ENCODE measurements around the gene TAF5L.
"Not testable (repeated sequence)": the region's sequence is repeated elsewhere in the genome, so short reads cannot be mapped to it uniquely, and the experiment has no call there.

Gene TAF5L

DNA sequence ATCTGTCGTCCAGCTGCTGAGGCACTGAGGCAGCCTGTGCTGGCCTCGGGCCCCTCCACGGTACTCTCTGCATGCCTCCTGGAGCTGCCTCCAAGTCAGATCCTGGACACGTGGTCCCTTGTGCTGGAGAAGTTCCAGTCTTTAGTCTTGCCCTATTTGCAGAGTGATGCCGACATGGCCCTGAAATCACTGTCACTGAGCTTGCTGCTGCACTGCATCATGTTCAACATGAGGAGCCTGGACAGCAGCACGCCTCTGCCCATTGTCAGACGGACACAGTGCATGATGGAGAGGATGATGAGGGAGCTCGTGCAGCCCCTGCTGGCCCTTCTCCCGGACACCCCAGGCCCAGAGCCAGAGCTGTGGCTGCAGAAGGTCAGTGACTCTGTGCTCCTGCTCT lies 10.1 kb upstream of the TAF5L start:
- in situ Hi-C loops (cut with HindIII; ENCODE audit: low pct_unique_long_range_greater_than_20kb, low sequenced_read_pairs) = no loop called here
- TF ChIP-seq JUND (IDR thresholded peaks at IDR 0.05; ENCODE audit: low read depth) = no peak
- no peak for DNase-seq (ENCODE audit: low read depth in 1 of 2, low spot score in 1 of 2)

DNA sequence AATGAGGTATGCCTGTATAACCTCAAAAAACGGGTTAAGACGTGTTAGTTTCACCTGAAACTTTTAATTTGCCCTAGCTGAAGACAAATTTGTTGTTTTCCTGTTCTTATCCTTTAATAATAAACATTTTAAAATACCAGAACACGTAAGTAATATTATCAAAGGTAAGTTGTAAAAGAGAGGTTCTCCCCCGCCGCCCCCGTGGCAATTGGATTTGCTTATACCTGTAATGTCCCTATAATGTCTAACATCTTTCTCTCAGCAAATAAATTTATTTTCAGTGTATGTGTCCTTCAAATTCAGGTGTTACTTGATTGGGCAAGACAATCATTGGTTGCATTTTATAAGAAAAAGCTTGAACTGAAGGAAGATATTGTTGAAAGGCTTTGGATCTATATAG lies 6.0 kb upstream of the TAF5L start:
- DNase-seq (ENCODE audit: low read depth in 1 of 2, low spot score in 1 of 2) = no peak
- TF ChIP-seq JUND (IDR thresholded peaks at IDR 0.05; ENCODE audit: low read depth) = no peak
- in situ Hi-C loops (cut with HindIII; ENCODE audit: low pct_unique_long_range_greater_than_20kb, low sequenced_read_pairs) = no loop called here

DNA sequence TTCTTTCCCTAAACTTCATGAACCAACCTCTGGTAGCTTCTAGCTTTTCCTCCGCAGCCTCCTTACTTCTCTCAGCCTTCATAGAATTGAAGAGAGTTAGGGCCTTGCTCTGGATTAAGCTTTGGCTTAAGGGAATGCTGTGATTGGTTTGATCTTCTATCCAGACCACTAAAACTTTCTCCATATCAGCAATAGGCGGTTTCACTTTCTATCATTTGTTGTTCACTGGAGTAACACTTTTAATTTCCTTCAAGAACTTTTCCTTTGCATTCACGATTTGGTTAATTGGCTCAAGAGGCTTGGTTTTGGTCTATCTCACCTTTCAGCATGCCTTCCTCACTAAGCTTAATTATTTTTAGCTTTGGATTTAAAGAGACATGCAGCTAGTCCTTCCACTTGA lies 5.2 kb upstream of the TAF5L start:
- no peak for TF ChIP-seq JUND (IDR thresholded peaks at IDR 0.05; ENCODE audit: low read depth)
- in situ Hi-C loops (cut with HindIII; ENCODE audit: low pct_unique_long_range_greater_than_20kb, low sequenced_read_pairs) = no loop called here
- no peak for DNase-seq (ENCODE audit: low read depth in 1 of 2, low spot score in 1 of 2)

- no peak for TF ChIP-seq JUND (IDR thresholded peaks at IDR 0.05; ENCODE audit: low read depth)
- in situ Hi-C loops (cut with HindIII; ENCODE audit: low pct_unique_long_range_greater_than_20kb, low sequenced_read_pairs) = no loop called here
- no peak for DNase-seq (ENCODE audit: low read depth in 1 of 2, low spot score in 1 of 2)
Observed at GRCh38 chr1:229629261-229629660, 3.3 kb upstream of the TAF5L start.

- in situ Hi-C loops (cut with HindIII; ENCODE audit: low pct_unique_long_range_greater_than_20kb, low sequenced_read_pairs) = no loop called here
- no peak for DNase-seq (ENCODE audit: low read depth in 1 of 2, low spot score in 1 of 2)
- no peak for TF ChIP-seq JUND (IDR thresholded peaks at IDR 0.05; ENCODE audit: low read depth)
Observed at GRCh38 chr1:229627003-229627402, 1.1 kb upstream of the TAF5L start.

GRCh38 chr1:229625071-229625914 lies 629 bp downstream of the TAF5L start:
- DNase-seq (ENCODE audit: low read depth in 1 of 2, low spot score in 1 of 2) = peak; percentile 77 to 92
- in situ Hi-C loops (cut with HindIII; ENCODE audit: low pct_unique_long_range_greater_than_20kb, low sequenced_read_pairs) = no loop called here
- no peak for TF ChIP-seq JUND (IDR thresholded peaks at IDR 0.05; ENCODE audit: low read depth)

DNA sequence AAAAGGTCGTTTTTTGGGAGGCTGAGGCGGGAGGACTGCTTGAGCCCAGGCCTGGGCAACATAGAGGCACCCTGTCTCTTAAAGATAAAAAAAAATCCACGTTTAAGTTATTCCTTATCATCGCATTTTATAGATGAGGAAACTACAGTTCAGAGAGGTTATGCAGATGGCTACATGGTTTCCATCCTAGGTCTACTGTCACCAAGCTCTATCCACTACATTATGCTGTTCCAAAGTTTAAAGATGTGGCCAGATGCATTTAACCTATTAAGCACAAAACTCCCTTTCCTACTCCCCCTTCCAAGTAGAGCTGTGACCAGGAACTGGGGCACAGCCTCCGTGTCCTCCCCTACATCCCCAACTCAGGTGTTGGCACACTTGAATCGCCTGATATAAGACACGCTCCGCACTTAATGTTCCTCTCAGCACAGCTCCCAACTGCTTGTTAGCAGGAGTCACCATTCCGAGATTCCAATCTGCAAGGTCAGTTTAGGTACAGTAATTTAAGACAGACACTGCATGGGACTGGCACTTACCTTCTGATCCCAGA lies 1.3 kb downstream of the TAF5L start:
- no peak for DNase-seq (ENCODE audit: low read depth in 1 of 2, low spot score in 1 of 2)
- in situ Hi-C loops (cut with HindIII; ENCODE audit: low pct_unique_long_range_greater_than_20kb, low sequenced_read_pairs) = no loop called here

GRCh38 chr1:229623838-229624237 lies 2.1 kb downstream of the TAF5L start:
- in situ Hi-C loops (cut with HindIII; ENCODE audit: low pct_unique_long_range_greater_than_20kb, low sequenced_read_pairs) = no loop called here
- no peak for TF ChIP-seq JUND (IDR thresholded peaks at IDR 0.05; ENCODE audit: low read depth)

More for the DNA sequence above, 1.3 kb downstream of the TAF5L start:
- no peak for TF ChIP-seq JUND (IDR thresholded peaks at IDR 0.05; ENCODE audit: low read depth)

DNA sequence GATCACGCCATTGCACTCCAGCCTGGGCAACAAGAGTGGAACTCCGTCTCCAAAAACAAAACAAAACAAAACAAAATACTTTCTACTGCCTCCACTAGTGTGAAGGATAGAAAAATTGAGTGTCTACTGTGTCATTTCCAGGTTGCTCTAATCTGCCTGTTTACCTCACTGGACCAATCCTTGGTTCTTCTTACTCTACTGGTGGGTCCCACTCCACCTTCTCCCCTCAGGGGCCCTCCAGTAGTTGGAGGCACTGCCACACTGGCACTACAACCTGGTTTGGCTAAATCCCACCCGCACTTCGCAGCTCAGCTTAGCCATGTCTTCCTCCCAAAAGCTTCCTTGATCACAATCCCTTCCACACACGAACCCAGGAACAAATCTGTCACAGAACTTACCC lies 2.7 kb downstream of the TAF5L start:
- DNase-seq (ENCODE audit: low read depth in 1 of 2, low spot score in 1 of 2) = no peak
- in situ Hi-C loops (cut with HindIII; ENCODE audit: low pct_unique_long_range_greater_than_20kb, low sequenced_read_pairs) = no loop called here
- TF ChIP-seq JUND (IDR thresholded peaks at IDR 0.05; ENCODE audit: low read depth) = no peak

More at GRCh38 chr1:229623838-229624237, 2.1 kb downstream of the TAF5L start:
- no peak for DNase-seq (ENCODE audit: low read depth in 1 of 2, low spot score in 1 of 2)

GRCh38 chr1:229622641-229623120 lies 3.2 kb downstream of the TAF5L start:
- in situ Hi-C loops (cut with HindIII; ENCODE audit: low pct_unique_long_range_greater_than_20kb, low sequenced_read_pairs); DNase-seq (ENCODE audit: low read depth in 1 of 2, low spot score in 1 of 2): not testable (repeated sequence)

GRCh38 chr1:229621663-229622062 lies 4.3 kb downstream of the TAF5L start:
- no peak for TF ChIP-seq JUND (IDR thresholded peaks at IDR 0.05; ENCODE audit: low read depth)
- in situ Hi-C loops (cut with HindIII; ENCODE audit: low pct_unique_long_range_greater_than_20kb, low sequenced_read_pairs) = no loop called here
- no peak for DNase-seq (ENCODE audit: low read depth in 1 of 2, low spot score in 1 of 2)

GRCh38 chr1:229620876-229621275 lies 5.0 kb downstream of the TAF5L start:
- in situ Hi-C loops (cut with HindIII; ENCODE audit: low pct_unique_long_range_greater_than_20kb, low sequenced_read_pairs) = no loop called here
- TF ChIP-seq JUND (IDR thresholded peaks at IDR 0.05; ENCODE audit: low read depth) = no peak
- DNase-seq (ENCODE audit: low read depth in 1 of 2, low spot score in 1 of 2) = no peak

DNA sequence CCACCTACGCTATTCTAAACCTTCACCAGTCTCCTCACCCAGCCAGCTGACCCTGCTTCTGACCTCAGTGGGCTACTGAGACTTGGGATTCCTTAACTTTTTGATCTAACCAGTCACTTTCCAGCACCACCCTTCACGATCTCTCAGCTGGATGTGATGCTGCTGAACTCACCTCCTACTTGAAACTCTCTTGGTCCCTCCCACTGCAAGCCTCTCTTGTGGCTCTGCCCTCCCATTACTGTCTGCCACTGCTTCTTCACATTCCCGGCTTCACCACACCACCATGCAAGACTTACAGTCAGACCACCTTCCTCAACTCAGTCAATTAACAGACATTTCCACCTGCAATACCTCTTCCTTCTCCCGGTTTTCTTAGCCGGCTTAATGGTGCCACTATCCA lies 6.3 kb downstream of the TAF5L start:
- TF ChIP-seq JUND (IDR thresholded peaks at IDR 0.05; ENCODE audit: low read depth) = no peak
- no peak for DNase-seq (ENCODE audit: low read depth in 1 of 2, low spot score in 1 of 2)
- in situ Hi-C loops (cut with HindIII; ENCODE audit: low pct_unique_long_range_greater_than_20kb, low sequenced_read_pairs) = no loop called here
